HG03469 (cell line): ENCODE results near the gene RPL22.
A peak's percentile ranks its signal among the peaks of the same experiment; 100 is the strongest.

Source experiments
- ATAC-seq: cut with Tn5 transposase; IDR thresholded peaks from one replicate; pipeline ENCODE4 v1.9.1; 2021; ENCODE audit warnings: mild to moderate bottlenecking, moderate library complexity, moderate number of reproducible peaks; ENCODE audit not compliant: unreplicated experiment

The RPL22 gene

DNA sequence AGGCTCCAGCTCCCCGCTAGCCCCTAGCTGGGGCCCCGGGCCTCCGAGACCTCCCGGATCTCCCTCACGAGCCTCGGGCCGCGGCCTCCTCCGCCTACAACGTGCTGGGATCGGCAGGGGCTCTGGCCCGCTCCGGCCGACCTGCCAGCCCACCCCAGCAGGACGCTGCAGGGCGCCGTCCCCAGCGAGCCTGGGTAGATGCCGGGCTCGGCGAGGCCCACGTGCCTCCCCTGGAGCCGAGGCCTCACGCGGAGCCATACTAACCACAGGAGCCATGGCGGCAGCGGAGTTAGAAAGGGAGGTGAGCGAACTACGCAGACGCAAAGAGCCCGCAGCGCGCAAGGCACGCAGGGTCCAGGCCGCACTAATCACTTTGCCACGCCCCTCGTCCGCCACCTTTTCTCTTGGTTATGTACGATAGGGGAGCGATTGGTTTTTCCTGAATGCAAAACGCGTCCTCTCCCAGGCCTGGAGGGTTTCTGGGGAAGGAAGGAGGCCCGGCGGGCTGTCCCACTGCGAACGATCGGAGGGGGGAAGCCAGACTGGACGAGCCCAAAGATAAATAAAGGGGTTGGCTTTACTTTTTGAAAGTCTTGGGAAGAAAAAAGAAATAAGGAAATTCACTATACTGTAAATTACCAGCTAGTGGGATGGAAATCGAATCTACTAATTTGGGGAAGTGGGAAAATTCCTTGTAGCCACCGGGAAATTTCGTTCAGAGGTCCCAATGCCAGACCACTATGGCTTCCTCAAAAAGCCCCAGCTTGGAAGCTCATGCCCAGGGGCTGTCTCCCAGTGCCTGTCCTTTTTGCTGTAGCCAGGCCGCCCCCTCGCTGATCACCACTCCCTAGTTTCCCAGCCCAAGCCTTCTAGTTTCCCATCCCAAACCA is at the start of gene RPL22:
Gene RPL22 (minus strand): TSS at position 298 of the 890 bp plus-strand sequence. CDS start 22 bp downstream, at position 276.
- ATAC-seq: peak; percentile 93

GRCh38 chr1:6248161-6248776 is 48.9 kb upstream of the RPL22 start:
- ATAC-seq: no peak

DNA sequence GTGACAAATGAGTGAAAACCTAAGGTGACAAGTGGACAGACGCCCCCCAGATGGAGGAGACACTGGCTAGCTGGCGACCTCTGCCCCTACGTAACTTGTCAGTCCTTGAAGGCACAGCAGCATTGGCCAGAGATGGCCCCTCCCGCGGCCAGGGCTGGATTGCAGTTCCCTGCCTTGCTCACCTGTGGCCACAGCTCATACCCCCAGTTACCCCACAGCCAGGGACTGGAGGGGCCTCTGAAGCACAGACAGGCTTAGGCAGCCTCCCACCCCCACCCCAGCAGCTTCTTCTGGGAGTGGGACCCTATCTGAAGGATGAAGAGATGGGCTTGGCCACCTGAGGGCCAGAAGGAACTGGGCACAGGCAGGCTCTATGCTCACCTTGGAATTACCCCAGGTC is 48.3 kb upstream of the RPL22 start:
- ATAC-seq: no peak

- no peak for ATAC-seq
Measured at GRCh38 chr1:6246497-6247467, 47.4 kb upstream of the RPL22 start.

GRCh38 chr1:6245869-6246496 is 46.6 kb upstream of the RPL22 start:
- ATAC-seq: no peak

GRCh38 chr1:6245086-6245868 is 45.9 kb upstream of the RPL22 start:
- no peak for ATAC-seq

DNA sequence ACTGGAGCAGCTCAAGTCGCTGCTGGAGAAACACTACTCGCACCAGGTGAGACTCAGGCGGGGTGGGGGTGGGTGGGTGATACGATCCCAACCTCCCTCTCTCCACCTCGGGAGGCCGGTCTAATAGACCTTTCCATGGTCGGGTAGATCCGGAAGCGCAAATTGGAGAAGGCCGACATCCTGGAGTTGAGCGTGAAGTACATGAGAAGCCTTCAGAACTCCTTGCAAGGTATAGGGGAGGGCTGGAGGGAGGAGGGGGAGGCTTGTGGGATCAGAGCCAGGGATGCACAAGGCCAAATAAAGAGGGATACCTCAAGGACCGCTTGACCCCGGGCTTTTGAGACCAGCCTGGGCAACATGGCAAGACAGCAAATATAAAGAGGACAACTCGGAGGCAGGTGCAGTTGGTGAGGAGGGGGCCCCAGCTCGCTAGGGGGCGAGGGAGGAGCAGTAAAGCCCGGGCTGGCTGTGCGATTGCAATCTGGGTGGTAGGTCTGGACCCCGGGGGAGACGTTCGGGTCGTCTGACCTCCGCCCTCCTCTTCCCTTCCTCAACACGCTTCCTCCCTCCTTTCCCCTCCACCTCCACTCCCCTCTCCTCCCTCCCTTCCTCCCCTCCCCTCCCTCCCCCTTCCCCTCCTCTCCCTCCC is 45.1 kb upstream of the RPL22 start:
- no peak for ATAC-seq

GRCh38 chr1:6243993-6244392 is 44.6 kb upstream of the RPL22 start, which contains the start of gene HES3:
Gene HES3 (plus strand): TSS chr1:6244179. CDS start chr1:6244366, 187 bp downstream.
- no peak for ATAC-seq

DNA sequence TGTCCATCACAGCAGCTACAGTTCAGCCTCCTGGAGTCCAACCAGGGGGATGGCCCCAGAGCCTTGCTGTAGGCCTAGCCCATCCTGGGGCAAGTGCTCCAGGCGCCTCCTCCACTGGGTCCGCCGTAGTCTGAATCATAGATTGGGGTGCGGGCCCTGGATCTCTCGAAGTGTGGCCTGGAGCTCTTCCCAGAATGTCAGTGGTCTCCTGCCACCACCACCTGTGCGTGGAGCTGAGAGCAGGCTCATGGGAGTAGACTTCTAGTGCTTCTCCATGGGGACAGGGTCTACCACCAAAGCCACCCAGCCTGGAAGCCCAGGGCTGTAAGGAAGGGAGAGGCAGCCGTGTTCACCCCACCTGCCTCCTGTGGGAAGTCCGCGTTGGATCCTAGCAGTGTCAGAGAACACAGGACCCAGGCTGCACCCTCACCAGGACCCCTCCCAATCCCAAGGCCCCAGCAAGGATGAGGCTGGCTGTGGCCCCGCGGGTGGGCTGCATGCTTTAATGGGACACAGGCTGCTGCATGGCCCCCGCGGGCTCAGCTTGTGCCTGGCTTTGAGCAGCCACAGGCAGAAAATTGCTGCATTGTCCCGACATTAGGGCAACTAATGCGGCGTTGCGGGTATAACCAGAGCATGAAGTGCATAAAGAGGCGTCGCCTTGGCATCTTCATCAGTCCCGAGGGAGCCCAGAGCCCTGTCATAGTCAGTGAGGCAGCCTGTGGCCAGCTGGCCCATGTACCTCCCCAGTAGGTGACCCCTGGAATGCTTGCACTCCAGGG is 43.8 kb upstream of the RPL22 start:
- no peak for ATAC-seq

GRCh38 chr1:6241887-6242740 is 42.7 kb upstream of the RPL22 start:
- ATAC-seq: no peak

- no peak for ATAC-seq
Measured at GRCh38 chr1:6241107-6241886, 41.9 kb upstream of the RPL22 start.

DNA sequence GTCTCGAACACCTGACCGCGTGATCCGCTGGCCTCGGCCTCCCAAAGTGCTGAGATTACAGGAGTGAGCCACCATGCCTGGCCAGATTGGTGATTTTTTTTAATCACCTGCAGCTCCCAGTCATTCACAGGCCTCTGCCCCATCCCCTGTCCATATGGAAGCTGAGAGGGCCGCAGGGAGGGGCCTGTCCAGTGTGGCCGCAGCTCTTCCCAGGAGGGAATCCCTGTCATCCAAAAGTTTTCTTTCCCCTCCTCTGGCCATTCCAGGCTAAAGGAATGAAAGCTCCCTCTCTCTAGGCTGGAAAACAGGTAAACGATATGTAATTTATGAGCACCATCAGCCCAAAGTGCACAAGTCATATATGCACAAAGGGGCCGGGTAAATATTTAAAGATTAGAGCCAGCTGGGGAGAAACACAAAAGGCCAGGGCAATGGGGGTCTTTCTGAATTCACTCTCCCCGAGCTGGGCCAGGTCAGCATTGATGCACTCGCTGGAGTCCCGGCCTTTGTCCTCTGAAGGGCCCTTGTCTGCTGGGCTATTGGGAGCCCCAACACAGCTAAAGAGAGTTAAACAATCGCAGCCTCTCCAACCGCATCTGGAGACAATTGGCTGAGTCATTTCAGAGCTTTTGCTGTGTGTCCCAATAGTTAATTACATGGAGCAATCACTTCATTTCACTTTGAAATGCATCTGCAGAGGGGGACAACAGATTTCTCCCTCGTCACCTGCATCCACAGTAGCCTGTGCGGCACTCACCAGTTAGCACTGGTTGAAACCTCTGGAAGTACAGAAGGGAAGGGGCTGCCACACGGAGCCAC is 40.8 kb upstream of the RPL22 start:
- ATAC-seq: no peak

- no peak for ATAC-seq
Measured at GRCh38 chr1:6239213-6239752, 39.9 kb upstream of the RPL22 start.

DNA sequence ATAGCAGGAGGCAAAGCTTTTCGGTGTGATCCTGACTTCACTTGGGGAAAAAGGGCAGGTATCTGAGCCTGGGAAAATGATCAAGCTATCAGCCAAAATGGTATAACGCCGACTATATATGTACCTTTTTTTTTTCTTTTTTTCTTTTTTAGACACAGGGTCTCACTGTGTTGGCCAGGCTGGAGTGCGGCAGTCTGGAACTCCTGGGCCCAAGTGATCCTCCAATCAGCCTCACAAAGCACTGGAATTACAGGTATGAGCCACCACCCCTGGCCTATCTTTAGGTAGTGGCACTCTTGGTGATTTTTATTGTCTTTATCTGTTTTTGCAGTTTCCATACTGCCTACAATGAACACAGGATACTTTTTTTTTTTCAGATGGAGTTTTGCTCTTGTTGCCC is 37.7 kb upstream of the RPL22 start:
- no peak for ATAC-seq

DNA sequence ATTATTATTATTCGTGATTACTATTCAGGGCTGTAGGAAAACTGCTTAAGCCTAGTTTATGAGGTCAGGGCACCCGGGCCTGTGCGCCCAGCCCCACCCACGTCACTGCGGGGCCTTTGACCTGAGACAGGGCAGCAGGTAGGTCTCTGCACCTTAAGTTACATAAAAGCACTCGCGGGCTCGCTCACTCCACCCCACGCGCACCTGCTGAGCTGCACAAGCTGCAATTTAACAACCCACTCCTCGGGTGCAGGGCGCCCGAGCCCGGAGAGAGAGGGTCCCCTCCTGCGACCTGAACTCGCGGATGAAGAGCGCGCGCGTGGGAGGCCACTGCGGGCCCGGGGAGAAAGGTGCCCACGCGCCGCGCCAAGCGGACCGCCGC is 35.9 kb upstream of the RPL22 start:
- no peak for ATAC-seq
